ENCODE results near the gene TSC2. TPM values are rescaled to one million over a fixed set of nuclear protein-coding genes. Genes with fewer than 3 reads are reported as not detected.

The TSC2 gene
- total and polyA plus RNA-seq, 2 donors (not counting 1 experiment from before 2014, with no cell fraction given), result 24.5 to 46.6 TPM

- Histone ChIP-seq H2AFZ (ENCODE audit: low read length) (peak overlapping the region; percentile 62), H3K4me1 (ENCODE audit: control insufficient read depth, extremely low read depth, insufficient read depth, low read length) (peaks cover 18% of the 10 kb centered on the region), H3K9me3 (ENCODE audit: control insufficient read depth, insufficient read depth, low read depth, low read length) (no peaks in the 10 kb centered on the region), H3K4me3 (replicated peaks in 1 of 4; ENCODE audit: control extremely low read depth in 1 of 4, insufficient read depth in 1 of 4, low read depth in 3 of 4, low read length in 4 of 4) (peak overlapping the region in 2 of 4 experiments; percentile 21 to 44), H3K79me2 (ENCODE audit: control insufficient read depth, insufficient read depth, low read length) (peaks cover 4% of the 10 kb centered on the region), H3K36me3 (ENCODE audit: control insufficient read depth, insufficient read depth, low read length) (no peaks in the 10 kb centered on the region), H3K4me2 (ENCODE audit: extremely low read depth, insufficient read depth, low read length) (peak overlapping the region; percentile 75), H3K27ac (ENCODE audit: insufficient read depth, low read length) (no peak overlapping the region), H3K9ac (ENCODE audit: insufficient read depth, low read length) (no peak overlapping the region), H3K27me3 (ENCODE audit: control insufficient read depth, insufficient read depth, low read length) (peaks cover 8% of the 10 kb centered on the region), H4K20me1 (ENCODE audit: control insufficient read depth, extremely low read depth, insufficient read depth, low read length) (no peaks in the 10 kb centered on the region)
- TF ChIP-seq CTCF (conservative IDR thresholded peaks at IDR 0.05 in 1 of 2, IDR thresholded peaks at IDR 0.05 in 1 of 2; ENCODE audit: low read depth in 1 of 2, low read length in 2 of 2), result no peak
- no peak for TF ChIP-seq EZH2 (IDR thresholded peaks at IDR 0.05; ENCODE audit: low read length, missing control alignments)
- peak; percentile 55 to 68 for DNase-seq (ENCODE audit: low read depth in 2 of 2)
Observed at GRCh38 chr16:2022723-2023091, 25.1 kb upstream of the TSC2 start.

- H3K79me2 ChIP-seq (ENCODE audit: control insufficient read depth, insufficient read depth, low read length), result peaks cover 4% of the 10 kb centered on the region
- peak overlapping the region; percentile 43 for H3K27ac ChIP-seq (ENCODE audit: insufficient read depth, low read length)
- DNase-seq (ENCODE audit: low read depth in 2 of 2), result peak; percentile 71 to 84
- H3K9ac ChIP-seq (ENCODE audit: insufficient read depth, low read length), result peak overlapping the region; percentile 1
- H3K4me2 ChIP-seq (ENCODE audit: extremely low read depth, insufficient read depth, low read length), result peak overlapping the region; percentile 78
- TF ChIP-seq CTCF (conservative IDR thresholded peaks at IDR 0.05 in 1 of 2, IDR thresholded peaks at IDR 0.05 in 1 of 2; ENCODE audit: low read depth in 1 of 2, low read length in 2 of 2) (peak; percentile 84 to 86), EZH2 (IDR thresholded peaks at IDR 0.05; ENCODE audit: low read length, missing control alignments) (no peak)
- no peaks in the 10 kb centered on the region for H4K20me1 ChIP-seq (ENCODE audit: control insufficient read depth, extremely low read depth, insufficient read depth, low read length)
- H3K9me3 ChIP-seq (ENCODE audit: control insufficient read depth, insufficient read depth, low read depth, low read length), result no peaks in the 10 kb centered on the region
- no peaks in the 10 kb centered on the region for H3K36me3 ChIP-seq (ENCODE audit: control insufficient read depth, insufficient read depth, low read length)
- H2AFZ ChIP-seq (ENCODE audit: low read length), result peak overlapping the region; percentile 91
- H3K27me3 ChIP-seq (ENCODE audit: control insufficient read depth, insufficient read depth, low read length), result peaks cover 8% of the 10 kb centered on the region
- H3K4me1 ChIP-seq (ENCODE audit: control insufficient read depth, extremely low read depth, insufficient read depth, low read length), result peaks cover 23% of the 10 kb centered on the region
- H3K4me3 ChIP-seq (replicated peaks in 1 of 4; ENCODE audit: control extremely low read depth in 1 of 4, insufficient read depth in 1 of 4, low read depth in 3 of 4, low read length in 4 of 4), result peak overlapping the region in 3 of 4 experiments; percentile 19 to 44 (median 21)
Observed at GRCh38 chr16:2023092-2024031, 24.4 kb upstream of the TSC2 start.

GRCh38 chr16:2024032-2024420 is 23.8 kb upstream of the TSC2 start:
- peaks cover 23% of the 10 kb centered on the region for H3K4me1 ChIP-seq (ENCODE audit: control insufficient read depth, extremely low read depth, insufficient read depth, low read length)
- H3K27me3 ChIP-seq (ENCODE audit: control insufficient read depth, insufficient read depth, low read length), result peaks cover 8% of the 10 kb centered on the region
- TF ChIP-seq EZH2 (IDR thresholded peaks at IDR 0.05; ENCODE audit: low read length, missing control alignments), result no peak
- TF ChIP-seq CTCF (conservative IDR thresholded peaks at IDR 0.05 in 1 of 2, IDR thresholded peaks at IDR 0.05 in 1 of 2; ENCODE audit: low read depth in 1 of 2, low read length in 2 of 2), result no peak
- H3K9me3 ChIP-seq (ENCODE audit: control insufficient read depth, insufficient read depth, low read depth, low read length), result no peaks in the 10 kb centered on the region
- no peak overlapping the region for H3K9ac ChIP-seq (ENCODE audit: insufficient read depth, low read length)
- H4K20me1 ChIP-seq (ENCODE audit: control insufficient read depth, extremely low read depth, insufficient read depth, low read length), result no peaks in the 10 kb centered on the region
- no peak overlapping the region for H3K4me2 ChIP-seq (ENCODE audit: extremely low read depth, insufficient read depth, low read length)
- no peaks in the 10 kb centered on the region for H3K36me3 ChIP-seq (ENCODE audit: control insufficient read depth, insufficient read depth, low read length)
- no peak for DNase-seq (ENCODE audit: low read depth in 2 of 2)
- no peak overlapping the region for H2AFZ ChIP-seq (ENCODE audit: low read length)
- peaks cover 4% of the 10 kb centered on the region for H3K79me2 ChIP-seq (ENCODE audit: control insufficient read depth, insufficient read depth, low read length)
- H3K4me3 ChIP-seq (replicated peaks in 1 of 4; ENCODE audit: control extremely low read depth in 1 of 4, insufficient read depth in 1 of 4, low read depth in 3 of 4, low read length in 4 of 4), result no peak overlapping the region
- H3K27ac ChIP-seq (ENCODE audit: insufficient read depth, low read length), result no peak overlapping the region
